A673 (cell line): ENCODE data around the gene SPRED1.

ENCODE experiments used
- EZH2 ChIP-seq: fragments of 200-600 bp; sonication (generic); IDR thresholded peaks from 2 replicates; pipeline ENCODE4 v1.6.1; 2017; ENCODE audit warnings: borderline replicate concordance, low read depth, mild to moderate bottlenecking, mixed read lengths, antibody characterized with exemption, low read length; ENCODE audit not compliant: poor library complexity, severe bottlenecking
- TF ChIP-seq, protein P1 (sequence below): fragments of 300-800, 200-600 bp; sonication (generic); conservative IDR thresholded peaks from 2 replicates; pipeline ENCODE4 v1.5.1; 2017; ENCODE audit warnings: low read depth, mild to moderate bottlenecking, antibody characterized with exemption, low read length, moderate library complexity, mixed read lengths

DNA sequence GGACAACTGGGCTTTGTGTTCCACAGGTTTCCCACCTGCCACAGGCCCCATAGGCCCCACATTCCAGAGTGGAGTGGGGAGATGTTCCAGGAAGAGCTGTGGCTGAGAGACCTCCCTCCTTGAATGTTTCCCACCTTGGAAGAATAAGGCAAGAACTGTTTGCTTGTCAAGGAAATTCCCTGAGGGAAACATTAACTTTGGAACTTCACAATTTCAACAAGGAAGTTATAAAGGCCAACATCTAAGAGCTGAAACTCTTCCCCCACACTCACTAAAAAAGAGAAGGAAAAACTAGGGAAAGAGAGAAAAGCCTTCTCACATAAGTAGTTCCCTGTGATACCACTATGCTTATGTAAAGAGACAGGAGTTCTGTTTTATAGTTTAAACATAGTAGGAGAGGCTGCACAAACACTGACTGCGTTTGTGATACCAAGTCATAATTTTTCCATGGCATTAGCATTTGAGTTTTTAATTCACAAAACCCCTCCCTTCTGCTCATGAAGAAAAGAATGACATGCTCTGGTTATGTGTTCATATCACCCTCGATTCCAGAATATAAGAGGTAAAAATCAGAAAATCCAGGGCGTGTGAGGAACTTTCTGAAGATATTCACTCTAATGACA is 39.8 kb upstream of the SPRED1 start:
- TF ChIP-seq, protein P1, sequence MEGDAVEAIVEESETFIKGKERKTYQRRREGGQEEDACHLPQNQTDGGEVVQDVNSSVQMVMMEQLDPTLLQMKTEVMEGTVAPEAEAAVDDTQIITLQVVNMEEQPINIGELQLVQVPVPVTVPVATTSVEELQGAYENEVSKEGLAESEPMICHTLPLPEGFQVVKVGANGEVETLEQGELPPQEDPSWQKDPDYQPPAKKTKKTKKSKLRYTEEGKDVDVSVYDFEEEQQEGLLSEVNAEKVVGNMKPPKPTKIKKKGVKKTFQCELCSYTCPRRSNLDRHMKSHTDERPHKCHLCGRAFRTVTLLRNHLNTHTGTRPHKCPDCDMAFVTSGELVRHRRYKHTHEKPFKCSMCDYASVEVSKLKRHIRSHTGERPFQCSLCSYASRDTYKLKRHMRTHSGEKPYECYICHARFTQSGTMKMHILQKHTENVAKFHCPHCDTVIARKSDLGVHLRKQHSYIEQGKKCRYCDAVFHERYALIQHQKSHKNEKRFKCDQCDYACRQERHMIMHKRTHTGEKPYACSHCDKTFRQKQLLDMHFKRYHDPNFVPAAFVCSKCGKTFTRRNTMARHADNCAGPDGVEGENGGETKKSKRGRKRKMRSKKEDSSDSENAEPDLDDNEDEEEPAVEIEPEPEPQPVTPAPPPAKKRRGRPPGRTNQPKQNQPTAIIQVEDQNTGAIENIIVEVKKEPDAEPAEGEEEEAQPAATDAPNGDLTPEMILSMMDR, result no peak
- no peak for TF ChIP-seq EZH2
